GM18508 (cell line): Measurements from ENCODE around the gene SPACDR.

Experiments used
- ATAC-seq: cut with Tn5 transposase; IDR thresholded peaks from one replicate; pipeline ENCODE4 v1.9.1; 2021; ENCODE audit warnings: moderate number of reproducible peaks; ENCODE audit not compliant: insufficient read depth, unreplicated experiment

The SPACDR gene

GRCh38 chr7:100438172-100438571, 25.9 kb downstream of the SPACDR start:
- ATAC-seq: no peak

GRCh38 chr7:100437150-100438100, 26.6 kb downstream of the SPACDR start:
- ATAC-seq: no peak

GRCh38 chr7:100435401-100436304, 28.4 kb downstream of the SPACDR start:
- ATAC-seq: no peak

GRCh38 chr7:100434297-100435144, 29.5 kb downstream of the SPACDR start:
- no peak for ATAC-seq

GRCh38 chr7:100433592-100434296, 30.3 kb downstream of the SPACDR start:
- ATAC-seq: no peak

GRCh38 chr7:100433276-100433591, 30.8 kb downstream of the SPACDR start:
- ATAC-seq: no peak

GRCh38 chr7:100432621-100433275, 31.3 kb downstream of the SPACDR start:
- ATAC-seq: no peak

GRCh38 chr7:100432053-100432452, 32.0 kb downstream of the SPACDR start:
- no peak for ATAC-seq

- ATAC-seq: no peak
Measured at GRCh38 chr7:100431286-100431735, 32.7 kb downstream of the SPACDR start.

- ATAC-seq: no peak
Measured at GRCh38 chr7:100430493-100431285, 33.4 kb downstream of the SPACDR start.

- ATAC-seq: no peak
Measured at GRCh38 chr7:100429637-100430492, 34.2 kb downstream of the SPACDR start, which contains the start of gene MEPCE. Gene MEPCE, plus strand, starts transcription at chr7:100429831. Its CDS starts 188 bp downstream, at chr7:100430019.

GRCh38 chr7:100428967-100429636, 35.0 kb downstream of the SPACDR start:
- ATAC-seq: no peak

GRCh38 chr7:100428199-100428966, 35.7 kb downstream of the SPACDR start, which contains the start of gene ZCWPW1:
Gene ZCWPW1, minus strand, starts transcription at chr7:100428703. Its CDS starts 8,054 bp downstream, at chr7:100420649.
- ATAC-seq: no peak

GRCh38 chr7:100427762-100428198, 36.3 kb downstream of the SPACDR start:
- no peak for ATAC-seq

- no peak for ATAC-seq
Measured at GRCh38 chr7:100426516-100426915, 37.5 kb downstream of the SPACDR start.

- ATAC-seq: no peak
Measured at GRCh38 chr7:100425347-100425746, 38.7 kb downstream of the SPACDR start.
